GM11168 (cell line): ENCODE measurements around the gene GMPR.

Experiments
- in situ Hi-C: fragments of 300-500 bp; cut with MboI; formaldehyde crosslinking; loops from one replicate; pipeline ENCODE4 v1.12.0; 2022; ENCODE audit warnings: low sequenced_read_pairs; ENCODE audit not compliant: unreplicated experiment

Gene GMPR

GRCh38 chr6:16322666-16323312, 84.4 kb downstream of the GMPR start:
- in situ Hi-C loops = no loop called here

- in situ Hi-C loops = no loop called here
Measured at GRCh38 chr6:16324184-16324583, 85.8 kb downstream of the GMPR start.

GRCh38 chr6:16324606-16325225, 86.3 kb downstream of the GMPR start:
- in situ Hi-C loops = no loop called here

- in situ Hi-C loops = no loop called here
Measured at GRCh38 chr6:16326531-16326930, 88.1 kb downstream of the GMPR start.

- in situ Hi-C loops = no loop called here
Measured at GRCh38 chr6:16326971-16327776, 88.8 kb downstream of the GMPR start.

- in situ Hi-C loops = no loop called here
Measured at GRCh38 chr6:16327777-16328325, 89.5 kb downstream of the GMPR start.

GRCh38 chr6:16329233-16329632, 90.8 kb downstream of the GMPR start:
- in situ Hi-C loops = no loop called here

- in situ Hi-C loops = loop anchor here (10.0 kb wide), 2 partner anchors 143 to 433 kb away; partner anchors contain the start of gene ATXN1
Measured at GRCh38 chr6:16331384-16332174, 93.2 kb downstream of the GMPR start.

- in situ Hi-C loops = loop anchor here (10.0 kb wide), 2 partner anchors 143 to 433 kb away; partner anchors contain the start of gene ATXN1
Measured at GRCh38 chr6:16332175-16332542, 93.8 kb downstream of the GMPR start.

- in situ Hi-C loops = loop anchor here (10.0 kb wide), 2 partner anchors 141 to 431 kb away; partner anchors contain the start of gene ATXN1
Measured at GRCh38 chr6:16333580-16333979, 95.2 kb downstream of the GMPR start.

- in situ Hi-C loops = loop anchor here (10.0 kb wide), 2 partner anchors 140 to 430 kb away; partner anchors contain the start of gene ATXN1
Measured at GRCh38 chr6:16334671-16335070, 96.3 kb downstream of the GMPR start.

GRCh38 chr6:16335176-16335575, 96.8 kb downstream of the GMPR start:
- in situ Hi-C loops = loop anchor here (10.0 kb wide), 2 partner anchors 140 to 430 kb away; partner anchors contain the start of gene ATXN1

- in situ Hi-C loops = loop anchor here (10.0 kb wide), 2 partner anchors 139 to 429 kb away; partner anchors contain the start of gene ATXN1
Measured at GRCh38 chr6:16336056-16336818, 97.8 kb downstream of the GMPR start.

GRCh38 chr6:16336911-16337294, 98.5 kb downstream of the GMPR start:
- in situ Hi-C loops = loop anchor here (10.0 kb wide), 2 partner anchors 138 to 428 kb away; partner anchors contain the start of gene ATXN1

- in situ Hi-C loops = loop anchor here (10.0 kb wide), 2 partner anchors 137 to 427 kb away; partner anchors contain the start of gene ATXN1
Measured at GRCh38 chr6:16337295-16337975, 99.0 kb downstream of the GMPR start.

- in situ Hi-C loops = loop anchor here (10.0 kb wide), 2 partner anchors 136 to 426 kb away; partner anchors contain the start of gene ATXN1
Measured at GRCh38 chr6:16338577-16339264, 100.3 kb downstream of the GMPR start.

- in situ Hi-C loops = loop anchor here (10.0 kb wide), 2 partner anchors 136 to 426 kb away; partner anchors contain the start of gene ATXN1
Measured at GRCh38 chr6:16339265-16339587, 100.8 kb downstream of the GMPR start.

- in situ Hi-C loops = loop anchor here (5.0 kb wide), 1 partner anchor 49 kb away; no protein-coding TSS in a partner anchor
Measured at GRCh38 chr6:16343593-16343992, 105.2 kb downstream of the GMPR start.
